Mesothelial cell of epicardium (in vitro differentiated cells): Measurements from ENCODE around the gene GAL3ST3. TPM values are rescaled to one million over a fixed set of nuclear protein-coding genes. Genes with fewer than 3 reads are reported as not detected.

Source experiments
- DNase-seq, 2 experiments: peaks; one replicate each; pipeline ENCODE4 v3.0.0; 2021; ENCODE audit warnings: low spot score in 2 of 2; ENCODE audit not compliant: unreplicated experiment in 2 of 2
- H3K27ac Mint-ChIP-seq: 2 replicates; pipeline ENCODE4 v1.8.0; 2021; ENCODE audit warnings: mixed read lengths
- H3K27me3 Mint-ChIP-seq: 2 replicates; pipeline ENCODE4 v1.8.0; 2021; ENCODE audit warnings: low read depth, mixed read lengths
- H3K36me3 Mint-ChIP-seq: 2 replicates; pipeline ENCODE4 v1.8.0; 2021; ENCODE audit warnings: mixed read lengths
- H3K4me1 Mint-ChIP-seq: 2 replicates; pipeline ENCODE4 v1.8.0; 2021; ENCODE audit warnings: mixed read lengths
- H3K4me3 Mint-ChIP-seq: 2 replicates; pipeline ENCODE4 v1.8.0; 2021; ENCODE audit warnings: mild to moderate bottlenecking, moderate library complexity, mixed read lengths
- H3K9me3 Mint-ChIP-seq: 2 replicates; pipeline ENCODE4 v1.8.0; 2021; ENCODE audit warnings: mixed read lengths
- CTCF ChIP-seq: fragments of 200-600 bp; sonication (generic); IDR thresholded peaks from one replicate; pipeline ENCODE4 v1.5.0; 2021; ENCODE audit warnings: antibody characterized with exemption; ENCODE audit not compliant: unreplicated experiment
- total RNA-seq: library from RNA; stranded (reverse); gene quantifications from 3 replicates; pipeline ENCODE4 v1.2.1, GENCODE V29; 2021

The GAL3ST3 gene
- total RNA-seq, 1 donor from 2014 or later, result 5.7 TPM

- DNase-seq, result no peak
- H3K27me3 Mint-ChIP-seq, result peaks cover 2% of the 10 kb centered on the region
These were observed 41.7 kb downstream of the GAL3ST3 start for GRCh38 chr11:66007201-66007634.

GRCh38 chr11:66006891-66007176 is 42.1 kb downstream of the GAL3ST3 start:
- Mint-ChIP-seq H3K4me3 (no peak overlapping the region), H3K9me3 (no peaks in the 10 kb centered on the region), H3K27me3 (peaks cover 2% of the 10 kb centered on the region), H3K36me3 (no peaks in the 10 kb centered on the region), H3K4me1 (peaks cover 15% of the 10 kb centered on the region), H3K27ac (no peak overlapping the region)
- no peak for DNase-seq
- no peak for TF ChIP-seq CTCF

More at GRCh38 chr11:66007201-66007634, 41.7 kb downstream of the GAL3ST3 start:
- no peak for TF ChIP-seq CTCF
- no peaks in the 10 kb centered on the region for H3K36me3 Mint-ChIP-seq
- no peak overlapping the region for H3K27ac Mint-ChIP-seq
- H3K9me3 Mint-ChIP-seq, result no peaks in the 10 kb centered on the region
- H3K4me3 Mint-ChIP-seq, result no peak overlapping the region
- H3K4me1 Mint-ChIP-seq, result peaks cover 14% of the 10 kb centered on the region

GRCh38 chr11:66006134-66006890 is 42.6 kb downstream of the GAL3ST3 start:
- TF ChIP-seq CTCF, result no peak
- Mint-ChIP-seq H3K27ac (no peak overlapping the region), H3K4me3 (no peak overlapping the region), H3K36me3 (no peaks in the 10 kb centered on the region), H3K4me1 (peaks cover 15% of the 10 kb centered on the region), H3K9me3 (no peaks in the 10 kb centered on the region), H3K27me3 (no peaks in the 10 kb centered on the region)
- no peak for DNase-seq

GRCh38 chr11:66004186-66004585 is 44.8 kb downstream of the GAL3ST3 start:
- TF ChIP-seq CTCF, result no peak
- peak overlapping the region; percentile 40 for H3K4me3 Mint-ChIP-seq
- H3K9me3 Mint-ChIP-seq, result no peaks in the 10 kb centered on the region
- no peaks in the 10 kb centered on the region for H3K27me3 Mint-ChIP-seq
- H3K27ac Mint-ChIP-seq, result no peak overlapping the region
- peaks cover 2% of the 10 kb centered on the region for H3K36me3 Mint-ChIP-seq
- DNase-seq, result no peak
- peaks cover 23% of the 10 kb centered on the region for H3K4me1 Mint-ChIP-seq

GRCh38 chr11:66003291-66003690 is 45.7 kb downstream of the GAL3ST3 start:
- Mint-ChIP-seq H3K27me3 (no peaks in the 10 kb centered on the region), H3K9me3 (no peaks in the 10 kb centered on the region), H3K36me3 (peaks cover 8% of the 10 kb centered on the region), H3K27ac (peak overlapping the region; percentile 90), H3K4me3 (peak overlapping the region; percentile 97), H3K4me1 (peaks cover 23% of the 10 kb centered on the region)
- no peak for TF ChIP-seq CTCF
- no peak for DNase-seq
